GM19324 (cell line): ENCODE measurements around the gene HIVEP3.

Experiments used
- ATAC-seq: cut with Tn5 transposase; IDR thresholded peaks from one replicate; pipeline ENCODE4 v1.9.1; 2021; ENCODE audit warnings: mild to moderate bottlenecking, moderate library complexity; ENCODE audit not compliant: unreplicated experiment, low FRiP score

The HIVEP3 gene

GRCh38 chr1:41483960-41484401, 434.7 kb downstream of the HIVEP3 start:
- no peak for ATAC-seq

- ATAC-seq: no peak
Observed at GRCh38 chr1:41483001-41483850, 435.5 kb downstream of the HIVEP3 start.

- no peak for ATAC-seq
Observed at GRCh38 chr1:41482001-41482765, 436.5 kb downstream of the HIVEP3 start.

- no peak for ATAC-seq
Observed at GRCh38 chr1:41481109-41481775, 437.5 kb downstream of the HIVEP3 start.

- no peak for ATAC-seq
Observed at GRCh38 chr1:41480204-41481108, 438.3 kb downstream of the HIVEP3 start.

GRCh38 chr1:41479808-41480160, 438.9 kb downstream of the HIVEP3 start:
- no peak for ATAC-seq

- ATAC-seq: no peak
Observed at GRCh38 chr1:41479000-41479807, 439.5 kb downstream of the HIVEP3 start.

GRCh38 chr1:41478118-41478748, 440.5 kb downstream of the HIVEP3 start:
- ATAC-seq: no peak

- ATAC-seq: no peak
Observed at GRCh38 chr1:41476807-41477361, 441.8 kb downstream of the HIVEP3 start.

GRCh38 chr1:41475859-41476567, 442.7 kb downstream of the HIVEP3 start:
- ATAC-seq: no peak

- ATAC-seq: no peak
Observed at GRCh38 chr1:41475346-41475745, 443.4 kb downstream of the HIVEP3 start.

- ATAC-seq: no peak
Observed at GRCh38 chr1:41474490-41475271, 444.0 kb downstream of the HIVEP3 start.

GRCh38 chr1:41473738-41474362, 444.9 kb downstream of the HIVEP3 start:
- no peak for ATAC-seq

- ATAC-seq: no peak
Observed at GRCh38 chr1:41471658-41472057, 447.1 kb downstream of the HIVEP3 start.

- no peak for ATAC-seq
Observed at GRCh38 chr1:41469706-41470105, 449.0 kb downstream of the HIVEP3 start.

GRCh38 chr1:41468122-41468762, 450.5 kb downstream of the HIVEP3 start:
- no peak for ATAC-seq
